CD14-positive monocyte (primary cell): Measurements from ENCODE around the gene GABRD. TPM values are rescaled to one million over a fixed set of nuclear protein-coding genes. Genes with fewer than 3 reads are reported as not detected.

Experiments
- DNase-seq, 3 donors: peaks; one replicate each; pipeline ENCODE4 v3.0.0-alpha.2; 2011 to 2022
- H2AFZ ChIP-seq: 2 replicates; pipeline ENCODE4 v1.6.0; 2012; ENCODE audit warnings: mild to moderate bottlenecking, low read depth, low read length, inconsistent platforms; ENCODE audit not compliant: insufficient read depth, poor library complexity, severe bottlenecking
- H3K27ac ChIP-seq, 2 donors: 1 replicate in 1 of 2; 2 replicates in 1 of 2; pipeline ENCODE4 v1.5.1; 2012 to 2013; ENCODE audit warnings: low read length in 2 of 2, control low read depth in 1 of 2, inconsistent platforms in 1 of 2, low read depth in 1 of 2, mild to moderate bottlenecking in 1 of 2
- H3K27me3 ChIP-seq, 2 donors: one replicate each; pipeline versions ENCODE4 v1.6.0 to v1.6.1; 2011 to 2013; ENCODE audit warnings: low read length in 2 of 2; ENCODE audit not compliant: control insufficient read depth in 2 of 2, insufficient read depth in 2 of 2
- H3K36me3 ChIP-seq, 2 donors: replicated peaks in 1 of 2; 1 replicate in 1 of 2; 2 replicates in 1 of 2; pipeline versions ENCODE4 v1.5.1 to v1.6.1; 2012 to 2013; ENCODE audit warnings: low read length in 2 of 2, control low read depth in 1 of 2, inconsistent platforms in 1 of 2, mild to moderate bottlenecking in 1 of 2; ENCODE audit not compliant: insufficient read depth in 2 of 2, control insufficient read depth in 1 of 2
- H3K4me1 ChIP-seq, 2 donors: 1 replicate in 1 of 2; 2 replicates in 1 of 2; pipeline versions ENCODE4 v1.5.1 to v1.6.1; 2012 to 2013; ENCODE audit warnings: low read length in 2 of 2, control low read depth in 1 of 2, inconsistent platforms in 1 of 2, mild to moderate bottlenecking in 1 of 2, moderate library complexity in 1 of 2; ENCODE audit not compliant: insufficient read depth in 2 of 2, control insufficient read depth in 1 of 2
- H3K4me2 ChIP-seq: replicated peaks from 2 replicates; pipeline ENCODE3; 2012; ENCODE audit warnings: low read length, moderate library complexity, mild to moderate bottlenecking; ENCODE audit not compliant: poor library complexity, severe bottlenecking; ENCODE audit errors: extremely low read depth
- H3K4me3 ChIP-seq, 3 experiments: fragments of 200-600 bp in 1 of 3; sonication (generic) in 1 of 3; replicated peaks in 1 of 3; 1 replicate in 2 of 3; 2 replicates in 1 of 3; pipeline ENCODE4 v1.5.1; 2011 to 2013; ENCODE audit warnings: low read length in 3 of 3, mild to moderate bottlenecking in 3 of 3, control low read depth in 2 of 3, low read depth in 2 of 3, inconsistent platforms in 1 of 3, moderate library complexity in 1 of 3
- H3K79me2 ChIP-seq: 2 replicates; pipeline ENCODE4 v1.6.0; 2012; ENCODE audit warnings: mild to moderate bottlenecking, control low read depth, inconsistent platforms, low read length, moderate library complexity; ENCODE audit not compliant: insufficient read depth
- H3K9ac ChIP-seq: 2 replicates; pipeline ENCODE4 v1.6.0; 2017; ENCODE audit warnings: low read length, mild to moderate bottlenecking; ENCODE audit not compliant: insufficient read depth, poor library complexity, severe bottlenecking
- H3K9me3 ChIP-seq, 2 donors: replicated peaks in 1 of 2; 1 replicate in 1 of 2; 2 replicates in 1 of 2; pipeline versions ENCODE4 v1.5.1 to v1.6.1; 2012 to 2013; ENCODE audit warnings: low read length in 2 of 2, control low read depth in 1 of 2; ENCODE audit not compliant: control insufficient read depth in 1 of 2, insufficient read depth in 1 of 2
- H4K20me1 ChIP-seq: 2 replicates; pipeline ENCODE4 v1.6.0; 2012; ENCODE audit warnings: mild to moderate bottlenecking, low read length, control low read depth, moderate library complexity; ENCODE audit not compliant: insufficient read depth
- H3K27ac Mint-ChIP-seq, 7 donors: one replicate each; pipeline ENCODE4 v1.8.0; 2020; ENCODE audit warnings: mild to moderate bottlenecking in 7 of 7, mixed read lengths in 7 of 7, moderate library complexity in 6 of 7, inconsistent platforms in 2 of 7
- H3K27me3 Mint-ChIP-seq, 3 donors: one replicate each; pipeline ENCODE4 v1.8.0; 2021 to 2022; ENCODE audit warnings: low read depth in 3 of 3, mild to moderate bottlenecking in 3 of 3, mixed read lengths in 3 of 3, moderate library complexity in 3 of 3, inconsistent platforms in 1 of 3
- H3K36me3 Mint-ChIP-seq, 2 donors: one replicate each; pipeline ENCODE4 v1.8.0; 2020; ENCODE audit warnings: mixed read lengths in 2 of 2, inconsistent platforms in 1 of 2, mild to moderate bottlenecking in 1 of 2
- H3K4me1 Mint-ChIP-seq: one replicate; pipeline ENCODE4 v1.8.0; 2020; ENCODE audit warnings: mild to moderate bottlenecking, mixed read lengths
- H3K4me3 Mint-ChIP-seq, 2 donors: one replicate each; pipeline ENCODE4 v1.8.0; 2020; ENCODE audit warnings: mild to moderate bottlenecking in 2 of 2, mixed read lengths in 2 of 2, moderate library complexity in 1 of 2
- H3K9me3 Mint-ChIP-seq, 7 donors: one replicate each; pipeline ENCODE4 v1.8.0; 2020 to 2022; ENCODE audit warnings: mixed read lengths in 7 of 7, mild to moderate bottlenecking in 6 of 7, moderate library complexity in 6 of 7, inconsistent platforms in 2 of 7
- WGBS: methylation state at CpG from one replicate; pipeline ENCODE4 v1.1.5; 2013; ENCODE audit warnings: missing lambda C conversion rate; ENCODE audit not compliant: insufficient coverage; 5-methylcytosine and 5-hydroxymethylcytosine counted together
- intact Hi-C, 2 donors: fragments of 100-400 bp; cut with micrococcal nuclease; formaldehyde crosslinking; loops; one replicate each; pipeline versions ENCODE4 v1.15.0 to v1.15.1; 2023
- polyA plus RNA-seq, 3 donors: library from polyadenylated mRNA; depleted of rRNA in 1 of 3; unstranded in 2 of 3; stranded (reverse) in 1 of 3; fragments of 300-500 nt in 2 of 3; fragments of >200 nt in 1 of 3; fragmentation: Illumina TruSeq in 2 of 3; gene quantifications; 1 replicate in 2 of 3; 2 replicates in 1 of 3; pipeline ENCODE4 v1.2.3, GENCODE V29; 2012 to 2021
- TF ChIP-seq, protein P1 (sequence below): fragments of 200-600 bp; IDR thresholded peaks from one replicate; pipeline ENCODE4 v1.8.0; 2022; ENCODE audit warnings: antibody characterized with exemption, mild to moderate bottlenecking

Gene GABRD
- polyA plus RNA-seq, 3 donors = not detected

DNA sequence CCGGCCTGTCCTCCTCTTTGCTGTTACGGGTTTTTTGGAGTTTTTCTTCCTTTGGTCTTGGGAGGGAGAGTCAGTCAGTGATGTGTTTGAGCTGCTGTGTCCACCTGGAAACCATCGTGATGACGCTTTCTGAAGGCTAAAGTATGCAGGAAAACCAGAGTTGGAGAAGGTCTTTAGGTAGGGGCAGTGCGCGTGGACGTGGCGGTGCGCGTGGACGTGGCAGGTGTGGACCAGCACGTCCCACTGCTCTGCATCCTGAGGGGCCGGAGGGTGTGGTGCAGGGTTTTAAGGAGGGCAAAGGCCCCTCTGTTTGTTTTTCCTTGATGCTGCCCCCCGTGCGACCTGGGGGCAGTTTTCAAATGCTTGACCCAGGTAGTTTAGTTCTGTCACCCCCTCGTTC, 61.0 kb downstream of the GABRD start:
- peaks cover 18 to 32% of the 10 kb centered on the region in 2 donors for H3K9me3 ChIP-seq
- no peaks in the 10 kb centered on the region for H3K36me3 ChIP-seq
- no peak for DNase-seq
- H3K27me3 ChIP-seq = no peaks in the 10 kb centered on the region
- no peak overlapping the region for H3K4me2 ChIP-seq
- Mint-ChIP-seq H3K9me3 (peaks cover 17 to 36% (median 35%) of the 10 kb centered on the region in 7 donors), H3K36me3 (no peaks in the 10 kb centered on the region), H3K27me3 (peaks cover 3 to 9% (median 5%) of the 10 kb centered on the region in 3 donors), H3K4me1 (no peaks in the 10 kb centered on the region), H3K4me3 (no peak overlapping the region), H3K27ac (no peak overlapping the region)
- H4K20me1 ChIP-seq = no peaks in the 10 kb centered on the region
- no peak overlapping the region for H2AFZ ChIP-seq
- 98% methylated on average over 11 of the region's 16 CpGs for WGBS
- TF ChIP-seq, protein P1, sequence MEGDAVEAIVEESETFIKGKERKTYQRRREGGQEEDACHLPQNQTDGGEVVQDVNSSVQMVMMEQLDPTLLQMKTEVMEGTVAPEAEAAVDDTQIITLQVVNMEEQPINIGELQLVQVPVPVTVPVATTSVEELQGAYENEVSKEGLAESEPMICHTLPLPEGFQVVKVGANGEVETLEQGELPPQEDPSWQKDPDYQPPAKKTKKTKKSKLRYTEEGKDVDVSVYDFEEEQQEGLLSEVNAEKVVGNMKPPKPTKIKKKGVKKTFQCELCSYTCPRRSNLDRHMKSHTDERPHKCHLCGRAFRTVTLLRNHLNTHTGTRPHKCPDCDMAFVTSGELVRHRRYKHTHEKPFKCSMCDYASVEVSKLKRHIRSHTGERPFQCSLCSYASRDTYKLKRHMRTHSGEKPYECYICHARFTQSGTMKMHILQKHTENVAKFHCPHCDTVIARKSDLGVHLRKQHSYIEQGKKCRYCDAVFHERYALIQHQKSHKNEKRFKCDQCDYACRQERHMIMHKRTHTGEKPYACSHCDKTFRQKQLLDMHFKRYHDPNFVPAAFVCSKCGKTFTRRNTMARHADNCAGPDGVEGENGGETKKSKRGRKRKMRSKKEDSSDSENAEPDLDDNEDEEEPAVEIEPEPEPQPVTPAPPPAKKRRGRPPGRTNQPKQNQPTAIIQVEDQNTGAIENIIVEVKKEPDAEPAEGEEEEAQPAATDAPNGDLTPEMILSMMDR = no peak
- H3K27ac ChIP-seq = no peak overlapping the region
- H3K79me2 ChIP-seq = no peaks in the 10 kb centered on the region
- intact Hi-C loops = no loop called here
- H3K9ac ChIP-seq = no peak overlapping the region
- no peak overlapping the region for H3K4me3 ChIP-seq
- no peaks in the 10 kb centered on the region for H3K4me1 ChIP-seq

Other genes starting within 250 kb of the GABRD start
- 100 to 1,000 TPM; 175 to 425 (median 235) TPM for gene NADK, start 240.9 kb upstream of the GABRD start, polyA plus RNA-seq
- 100 to 1,000 TPM in 2 of 3 donors, 10 to 100 TPM in 1; 41.9 to 357 (median 111) TPM for gene GNB1, start 128.3 kb upstream of the GABRD start, polyA plus RNA-seq
- under 1 TPM in 1 of 3 donors, not detected in 2; 0.24 TPM for gene CALML6, start 104.1 kb upstream of the GABRD start, polyA plus RNA-seq
- gene TMEM52, start 100.1 kb upstream of the GABRD start, polyA plus RNA-seq = 1 to 10 TPM in 1 of 3 donors, not detected in 2; 2.3 TPM
- gene CFAP74, start 15.6 kb upstream of the GABRD start, polyA plus RNA-seq = not detected
- 1 to 10 TPM in 2 of 3 donors, under 1 TPM in 1; 0.74 to 1.9 (median 1.4) TPM for gene PRKCZ, start 31.1 kb downstream of the GABRD start, polyA plus RNA-seq
- 10 to 100 TPM; 11.8 to 49.3 (median 35.1) TPM for gene FAAP20, start 175.4 kb downstream of the GABRD start, polyA plus RNA-seq
- gene SKI, start 209.0 kb downstream of the GABRD start, polyA plus RNA-seq = 1 to 10 TPM in 1 of 3 donors, under 1 TPM in 2; 0.20 to 6.6 (median 0.25) TPM